PC-9 (cell line): Measurements from ENCODE around the gene SPINT2. TPM values are rescaled to one million over a fixed set of nuclear protein-coding genes. Genes with fewer than 3 reads are reported as not detected.

Source experiments
- BruUV-seq: library from RNA; stranded (reverse); fragments of 400-500 nt; replicated peaks from 2 replicates; lab custom pipeline; 2021; lab: Mats Ljungman, UMichigan
- CTCF ChIA-PET: fragments of 300-600 bp; sonication (Branson Sonifier 250); formaldehyde crosslinking; loops from one replicate; lab custom pipeline; 2022; ENCODE audit warnings: antibody characterized with exemption; lab: Charles Lee
- POLR2A ChIA-PET: fragments of 300-600 bp; sonication (Branson Sonifier 250); formaldehyde crosslinking; loops from one replicate; lab custom pipeline; 2022; ENCODE audit warnings: antibody characterized with exemption; ENCODE audit not compliant: unreplicated experiment; lab: Charles Lee
- DNase-seq, 2 experiments: peaks; one replicate each; pipeline versions ENCODE4 v3.0.0 to v3.0.0-alpha.2; 2015 to 2022; ENCODE audit warnings: mixed read lengths in 1 of 2
- H2AFZ ChIP-seq: fragments of 200-600 bp; sonication (generic); 2 replicates; pipeline ENCODE4 v1.8.1; 2017; ENCODE audit warnings: antibody characterized with exemption
- H3F3A ChIP-seq: fragments of 200-600 bp; sonication (generic); 2 replicates; pipeline ENCODE4 v1.8.1; 2017; ENCODE audit warnings: antibody characterized with exemption, mild to moderate bottlenecking, low read depth; ENCODE audit not compliant: insufficient read depth
- H3K27ac ChIP-seq: fragments of 200-600 bp; sonication (generic); 2 replicates; pipeline ENCODE4 v1.6.1; 2016; ENCODE audit warnings: mixed run types
- H3K27me3 ChIP-seq: fragments of 200-600 bp; sonication (generic); 2 replicates; pipeline ENCODE4 v1.6.1; 2016; ENCODE audit warnings: low read depth, mixed run types; ENCODE audit not compliant: insufficient read depth
- H3K36me3 ChIP-seq: fragments of 200-600 bp; sonication (generic); 2 replicates; pipeline ENCODE4 v1.6.1; 2016; ENCODE audit warnings: low read depth, mixed run types
- H3K4me1 ChIP-seq: fragments of 200-600 bp; sonication (generic); replicated peaks from 2 replicates; pipeline ENCODE4 v1.6.1; 2016; ENCODE audit warnings: mixed run types; ENCODE audit not compliant: insufficient read depth
- H3K4me2 ChIP-seq: fragments of 200-600 bp; sonication (generic); 2 replicates; pipeline ENCODE4 v1.6.1; 2017; ENCODE audit warnings: mixed run types
- H3K4me3 ChIP-seq: fragments of 200-600 bp; sonication (generic); 2 replicates; pipeline ENCODE4 v1.6.1; 2016; ENCODE audit warnings: mixed run types
- H3K79me2 ChIP-seq: fragments of 200-600 bp; sonication (generic); 2 replicates; pipeline ENCODE4 v1.6.1; 2017; ENCODE audit warnings: low read depth, mixed run types
- H3K9me2 ChIP-seq: fragments of 200-600 bp; sonication (generic); 2 replicates; pipeline ENCODE4 v1.8.1; 2017; ENCODE audit warnings: mild to moderate bottlenecking; ENCODE audit not compliant: insufficient read depth
- H3K9me3 ChIP-seq: fragments of 200-600 bp; sonication (generic); 2 replicates; pipeline ENCODE4 v1.8.1; 2016; ENCODE audit warnings: low read depth; ENCODE audit not compliant: insufficient read depth
- H4K20me1 ChIP-seq: fragments of 200-600 bp; sonication (generic); 2 replicates; pipeline ENCODE4 v1.8.1; 2017; ENCODE audit not compliant: insufficient read depth
- EZH2 ChIP-seq: fragments of 200-600 bp; sonication (generic); IDR thresholded peaks from 2 replicates; pipeline ENCODE4 v1.8.0; 2017; ENCODE audit warnings: antibody characterized with exemption, low read depth
- intact Hi-C: fragments of 100-400 bp; cut with micrococcal nuclease; formaldehyde crosslinking; loops from one replicate; pipeline ENCODE4 v1.10.0; 2022; ENCODE audit not compliant: unreplicated experiment
- total RNA-seq: library from RNA; stranded (reverse); gene quantifications from 2 replicates; pipeline ENCODE4 v1.2.3, GENCODE V29; 2021
- TF ChIP-seq, protein P1 (sequence below): fragments of 200-600 bp; sonication (generic); conservative IDR thresholded peaks from 2 replicates; pipeline ENCODE4 v1.6.1; 2017; ENCODE audit warnings: mixed run types, antibody characterized with exemption, mild to moderate bottlenecking, moderate library complexity

Gene SPINT2
- total RNA-seq, 1 experiment from 2014 or later: 1,019 TPM

DNA sequence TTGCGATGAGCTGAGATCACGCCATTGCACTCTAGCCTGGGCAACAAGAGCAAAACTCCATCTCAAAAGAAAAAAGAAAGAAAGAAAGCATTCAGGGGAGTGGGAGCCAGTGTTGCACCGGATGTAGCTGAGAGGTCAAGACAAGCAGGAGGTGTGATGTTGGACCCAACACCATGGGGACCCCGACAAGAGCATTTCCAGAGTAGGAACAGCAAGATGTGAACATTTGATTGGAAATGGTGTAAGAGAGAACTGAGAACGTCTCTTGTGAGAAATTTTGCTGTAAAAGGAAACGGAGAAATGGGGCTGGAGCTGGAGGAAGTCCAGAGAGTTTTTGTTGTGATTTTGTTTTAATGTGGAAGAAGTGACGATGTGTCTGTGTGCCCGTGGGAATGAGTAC lies 24.6 kb upstream of the SPINT2 start:
- Histone ChIP-seq H3K27me3 (no peaks in the 10 kb centered on the region), H3K9me2 (no peaks in the 10 kb centered on the region), H3K9me3 (no peaks in the 10 kb centered on the region), H2AFZ (no peak overlapping the region), H3K27ac (no peak overlapping the region), H3K36me3 (no peaks in the 10 kb centered on the region), H3F3A (no peaks in the 10 kb centered on the region), H3K79me2 (no peaks in the 10 kb centered on the region), H3K4me1 (no peaks in the 10 kb centered on the region), H3K4me3 (no peak overlapping the region), H3K4me2 (no peak overlapping the region), H4K20me1 (no peaks in the 10 kb centered on the region)
- no peak for TF ChIP-seq EZH2
- TF ChIP-seq, protein P1, sequence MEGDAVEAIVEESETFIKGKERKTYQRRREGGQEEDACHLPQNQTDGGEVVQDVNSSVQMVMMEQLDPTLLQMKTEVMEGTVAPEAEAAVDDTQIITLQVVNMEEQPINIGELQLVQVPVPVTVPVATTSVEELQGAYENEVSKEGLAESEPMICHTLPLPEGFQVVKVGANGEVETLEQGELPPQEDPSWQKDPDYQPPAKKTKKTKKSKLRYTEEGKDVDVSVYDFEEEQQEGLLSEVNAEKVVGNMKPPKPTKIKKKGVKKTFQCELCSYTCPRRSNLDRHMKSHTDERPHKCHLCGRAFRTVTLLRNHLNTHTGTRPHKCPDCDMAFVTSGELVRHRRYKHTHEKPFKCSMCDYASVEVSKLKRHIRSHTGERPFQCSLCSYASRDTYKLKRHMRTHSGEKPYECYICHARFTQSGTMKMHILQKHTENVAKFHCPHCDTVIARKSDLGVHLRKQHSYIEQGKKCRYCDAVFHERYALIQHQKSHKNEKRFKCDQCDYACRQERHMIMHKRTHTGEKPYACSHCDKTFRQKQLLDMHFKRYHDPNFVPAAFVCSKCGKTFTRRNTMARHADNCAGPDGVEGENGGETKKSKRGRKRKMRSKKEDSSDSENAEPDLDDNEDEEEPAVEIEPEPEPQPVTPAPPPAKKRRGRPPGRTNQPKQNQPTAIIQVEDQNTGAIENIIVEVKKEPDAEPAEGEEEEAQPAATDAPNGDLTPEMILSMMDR: no peak
- BruUV-seq: no TSS peak
- intact Hi-C loops: loop anchor here (5.0 to 10.0 kb wide), 2 partner anchors 77 to 395 kb away; partner anchors contain the start of genes KCNK6 and YIF1B
- CTCF ChIA-PET: interaction anchor here (0.6 kb wide), 1 partner anchor 148 kb away, joined by 8 read pairs; no protein-coding TSS in a partner anchor
- no peak for DNase-seq
- POLR2A ChIA-PET: no interaction called here

DNA sequence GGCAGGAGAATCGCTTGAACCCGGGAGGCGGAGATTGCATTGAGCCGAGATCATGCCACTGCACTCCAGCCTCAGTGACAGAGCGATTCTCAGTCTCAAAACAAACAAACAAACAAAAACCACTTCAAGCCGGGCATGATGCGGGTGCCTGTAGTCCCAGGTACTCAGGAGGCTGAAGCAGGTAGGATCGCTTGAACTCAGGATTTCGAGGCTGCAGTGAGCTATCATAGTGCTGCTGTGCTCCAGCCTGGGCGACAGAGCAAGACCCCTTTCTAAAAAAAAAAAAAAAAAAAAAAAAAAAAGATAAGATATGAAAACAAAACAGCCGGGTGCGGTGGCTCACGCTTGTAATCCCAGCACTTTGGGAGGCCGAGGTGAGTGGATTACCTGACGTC lies 21.1 kb upstream of the SPINT2 start:
- ChIA-PET CTCF (interaction anchor here (0.6 to 1.9 kb wide), 10 partner anchors 10 to 407 kb away, joined by 3 to 18 read pairs (median 3); partner anchors contain the start of gene CATSPERG), POLR2A (no interaction called here)
- Histone ChIP-seq H3K4me2 (peak overlapping the region; percentile 78), H3K27ac (no peak overlapping the region), H3F3A (peaks cover 17% of the 10 kb centered on the region; the same call in 1 of the 2 replicates), H3K4me3 (peak overlapping the region; percentile 53; the same call in 1 of the 2 replicates), H3K27me3 (no peaks in the 10 kb centered on the region), H3K4me1 (no peaks in the 10 kb centered on the region), H3K36me3 (no peaks in the 10 kb centered on the region), H4K20me1 (no peaks in the 10 kb centered on the region), H2AFZ (peak overlapping the region; percentile 84), H3K9me3 (no peaks in the 10 kb centered on the region), H3K79me2 (no peaks in the 10 kb centered on the region), H3K9me2 (no peaks in the 10 kb centered on the region)
- intact Hi-C loops: loop anchor here (5.0 kb wide), 1 partner anchor 74 kb away; the partner anchor contains the start of genes KCNK6 and YIF1B
- DNase-seq: no peak
- no TSS peak for BruUV-seq
- TF ChIP-seq, protein P1: no peak
- TF ChIP-seq EZH2: no peak

DNA sequence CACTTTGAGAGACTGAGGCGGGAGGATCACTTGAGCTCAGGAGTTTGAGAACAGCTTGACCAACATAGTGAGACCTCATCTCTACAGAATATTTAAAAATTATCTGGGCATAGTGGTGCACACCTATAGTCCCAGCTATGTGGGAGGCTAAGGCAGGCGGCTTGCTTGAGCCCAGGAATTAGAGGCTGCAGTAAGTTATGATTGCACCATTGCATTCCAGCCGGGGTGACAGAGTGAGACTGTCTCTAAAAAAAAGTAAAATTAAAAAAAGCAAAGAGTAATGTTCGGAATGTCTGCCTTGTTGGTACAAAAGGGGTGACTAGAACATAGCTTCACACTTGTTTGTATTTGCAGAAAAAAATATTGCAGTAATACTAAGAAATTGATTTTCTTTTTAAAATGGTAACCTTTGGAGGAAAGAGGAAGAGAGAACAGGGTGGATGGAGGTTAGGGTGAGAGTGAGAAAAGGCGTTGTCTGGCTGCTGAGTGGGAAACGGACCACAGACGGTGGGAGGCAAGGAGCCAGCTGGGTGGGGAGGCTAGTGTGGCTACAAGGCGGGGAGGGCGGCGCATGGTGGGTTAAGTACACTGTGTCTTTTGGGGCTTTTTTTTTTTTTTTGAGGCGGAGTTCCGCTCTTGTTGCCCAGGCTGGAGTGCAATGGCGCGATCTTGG lies 18.4 kb upstream of the SPINT2 start:
- no peak for DNase-seq
- ChIA-PET CTCF (interaction anchor here (0.6 kb wide), 1 partner anchor 199 kb away, joined by 16 read pairs; no protein-coding TSS in a partner anchor), POLR2A (interaction anchor here (0.6 to 0.8 kb wide), 2 partner anchors 60 to 91 kb away, joined by 4 to 10 read pairs; no protein-coding TSS in a partner anchor)
- H4K20me1 ChIP-seq: no peaks in the 10 kb centered on the region
- H2AFZ ChIP-seq: no peak overlapping the region
- BruUV-seq: no TSS peak
- no peaks in the 10 kb centered on the region for H3K36me3 ChIP-seq
- no peak overlapping the region for H3K4me2 ChIP-seq
- TF ChIP-seq EZH2: no peak
- TF ChIP-seq, protein P1: no peak
- no peaks in the 10 kb centered on the region for H3K9me2 ChIP-seq
- no peaks in the 10 kb centered on the region for H3K79me2 ChIP-seq
- no peak overlapping the region for H3K27ac ChIP-seq
- no peaks in the 10 kb centered on the region for H3K9me3 ChIP-seq
- intact Hi-C loops: loop anchor here (2.0 kb wide), 2 partner anchors 19 to 59 kb away; partner anchors contain the start of genes C19orf33 and SPINT2
- H3F3A ChIP-seq: peaks cover 17% of the 10 kb centered on the region; the same call in 1 of the 2 replicates
- no peaks in the 10 kb centered on the region for H3K27me3 ChIP-seq
- H3K4me3 ChIP-seq: no peak overlapping the region
- H3K4me1 ChIP-seq: peaks cover 7% of the 10 kb centered on the region
